Activated CD4-positive, alpha-beta T cell treated with anti-CD3 and anti-CD28 coated beads, Interleukin-2, amount 10 ng/mL, durations not matched to agents 7 days and 5 days (primary cell): Measurements from ENCODE around the gene ANO3. TPM values are rescaled to one million over a fixed set of nuclear protein-coding genes. Genes with fewer than 3 reads are reported as not detected.

Source experiments
- CTCF ChIA-PET: fragments of 350-600 bp; sonication (Branson Sonifier 250); formaldehyde crosslinking; loops from one replicate; lab custom pipeline; 2021; ENCODE audit warnings: antibody characterized with exemption; lab: Charles Lee
- POLR2A ChIA-PET: fragments of 350-600 bp; sonication (Branson Sonifier 250); formaldehyde crosslinking; loops from one replicate; lab custom pipeline; 2021; ENCODE audit warnings: antibody characterized with exemption; lab: Charles Lee
- DNase-seq: peaks from one replicate; pipeline ENCODE4 v3.0.0-alpha.2; 2020
- H3K27ac Mint-ChIP-seq: one replicate; pipeline ENCODE4 v1.8.0; 2021; ENCODE audit warnings: mild to moderate bottlenecking, moderate library complexity, mixed read lengths
- H3K27me3 Mint-ChIP-seq: one replicate; pipeline ENCODE4 v1.8.0; 2021; ENCODE audit warnings: mixed read lengths
- H3K36me3 Mint-ChIP-seq: one replicate; pipeline ENCODE4 v1.8.0; 2021; ENCODE audit warnings: low read depth, mixed read lengths
- H3K4me1 Mint-ChIP-seq: one replicate; pipeline ENCODE4 v1.8.0; 2021; ENCODE audit warnings: mixed read lengths
- H3K4me3 Mint-ChIP-seq: one replicate; pipeline ENCODE4 v1.8.0; 2021; ENCODE audit warnings: mild to moderate bottlenecking, moderate library complexity, mixed read lengths
- H3K9me3 Mint-ChIP-seq: one replicate; pipeline ENCODE4 v1.8.0; 2021; ENCODE audit warnings: mixed read lengths
- total RNA-seq, 2 experiments: library from RNA; stranded (reverse); gene quantifications; one replicate each; pipeline ENCODE4 v1.2.3, GENCODE V29; 2021

ANO3 gene
- total RNA-seq, 2 experiments from 2014 or later = not detected

GRCh38 chr11:26474401-26474800, 142.5 kb downstream of the ANO3 start:
- ChIA-PET CTCF (no interaction called here), POLR2A (no interaction called here)
- H3K27me3 Mint-ChIP-seq = no peaks in the 10 kb centered on the region

GRCh38 chr11:26477396-26477795, 145.5 kb downstream of the ANO3 start:
- H3K4me3 Mint-ChIP-seq = no peak overlapping the region
- no peak for DNase-seq
- no peaks in the 10 kb centered on the region for H3K9me3 Mint-ChIP-seq
- H3K27me3 Mint-ChIP-seq = no peaks in the 10 kb centered on the region
- H3K4me1 Mint-ChIP-seq = no peaks in the 10 kb centered on the region
- H3K36me3 Mint-ChIP-seq = no peaks in the 10 kb centered on the region
- ChIA-PET CTCF (no interaction called here), POLR2A (no interaction called here)
- H3K27ac Mint-ChIP-seq = no peak overlapping the region

More at GRCh38 chr11:26474401-26474800, 142.5 kb downstream of the ANO3 start:
- Mint-ChIP-seq H3K9me3 (no peaks in the 10 kb centered on the region), H3K27ac (no peak overlapping the region), H3K4me1 (no peaks in the 10 kb centered on the region), H3K4me3 (no peak overlapping the region), H3K36me3 (no peaks in the 10 kb centered on the region)
- DNase-seq = no peak

GRCh38 chr11:26478710-26479109, 146.8 kb downstream of the ANO3 start:
- ChIA-PET POLR2A (no interaction called here), CTCF (no interaction called here)
- Mint-ChIP-seq H3K36me3 (no peaks in the 10 kb centered on the region), H3K27me3 (no peaks in the 10 kb centered on the region), H3K4me3 (no peak overlapping the region), H3K9me3 (no peaks in the 10 kb centered on the region), H3K4me1 (no peaks in the 10 kb centered on the region), H3K27ac (no peak overlapping the region)
- no peak for DNase-seq

GRCh38 chr11:26480041-26480440, 148.1 kb downstream of the ANO3 start:
- no peaks in the 10 kb centered on the region for H3K27me3 Mint-ChIP-seq
- ChIA-PET POLR2A (no interaction called here), CTCF (no interaction called here)
- no peak for DNase-seq
- H3K36me3 Mint-ChIP-seq = no peaks in the 10 kb centered on the region
- H3K27ac Mint-ChIP-seq = no peak overlapping the region
- no peak overlapping the region for H3K4me3 Mint-ChIP-seq
- no peaks in the 10 kb centered on the region for H3K9me3 Mint-ChIP-seq
- no peaks in the 10 kb centered on the region for H3K4me1 Mint-ChIP-seq

- POLR2A ChIA-PET = no interaction called here
These were observed 151.2 kb downstream of the ANO3 start for GRCh38 chr11:26483108-26483507.

GRCh38 chr11:26490546-26490945, 158.6 kb downstream of the ANO3 start:
- POLR2A ChIA-PET = no interaction called here
- H3K9me3 Mint-ChIP-seq = peaks cover 11% of the 10 kb centered on the region
- DNase-seq = no peak
- no peaks in the 10 kb centered on the region for H3K27me3 Mint-ChIP-seq
- no peak overlapping the region for H3K4me3 Mint-ChIP-seq
- H3K27ac Mint-ChIP-seq = no peak overlapping the region
- CTCF ChIA-PET = no interaction called here
- no peaks in the 10 kb centered on the region for H3K36me3 Mint-ChIP-seq
- no peaks in the 10 kb centered on the region for H3K4me1 Mint-ChIP-seq

More at GRCh38 chr11:26483108-26483507, 151.2 kb downstream of the ANO3 start:
- no peak overlapping the region for H3K4me3 Mint-ChIP-seq
- H3K9me3 Mint-ChIP-seq = peaks cover 5% of the 10 kb centered on the region
- no peaks in the 10 kb centered on the region for H3K36me3 Mint-ChIP-seq
- no peaks in the 10 kb centered on the region for H3K27me3 Mint-ChIP-seq
- DNase-seq = no peak
- no peak overlapping the region for H3K27ac Mint-ChIP-seq
- CTCF ChIA-PET = no interaction called here
- H3K4me1 Mint-ChIP-seq = no peaks in the 10 kb centered on the region

- H3K36me3 Mint-ChIP-seq = no peaks in the 10 kb centered on the region
- POLR2A ChIA-PET = no interaction called here
- H3K4me1 Mint-ChIP-seq = no peaks in the 10 kb centered on the region
- H3K27ac Mint-ChIP-seq = no peak overlapping the region
- no peak for DNase-seq
- H3K27me3 Mint-ChIP-seq = no peaks in the 10 kb centered on the region
- no peak overlapping the region for H3K4me3 Mint-ChIP-seq
- peaks cover 4% of the 10 kb centered on the region for H3K9me3 Mint-ChIP-seq
- CTCF ChIA-PET = no interaction called here
These were observed 161.7 kb downstream of the ANO3 start for GRCh38 chr11:26493616-26494015.

- DNase-seq = no peak
- CTCF ChIA-PET = no interaction called here
- no peaks in the 10 kb centered on the region for H3K4me1 Mint-ChIP-seq
- H3K36me3 Mint-ChIP-seq = no peaks in the 10 kb centered on the region
- no peak overlapping the region for H3K27ac Mint-ChIP-seq
- no peak overlapping the region for H3K4me3 Mint-ChIP-seq
- POLR2A ChIA-PET = no interaction called here
- H3K9me3 Mint-ChIP-seq = no peaks in the 10 kb centered on the region
- no peaks in the 10 kb centered on the region for H3K27me3 Mint-ChIP-seq
These were observed 175.3 kb downstream of the ANO3 start for GRCh38 chr11:26507229-26507628.

GRCh38 chr11:26510164-26510563, 178.2 kb downstream of the ANO3 start:
- H3K9me3 Mint-ChIP-seq = no peaks in the 10 kb centered on the region
- no peak overlapping the region for H3K4me3 Mint-ChIP-seq
- no peak for DNase-seq
- POLR2A ChIA-PET = no interaction called here
- no peaks in the 10 kb centered on the region for H3K27me3 Mint-ChIP-seq
- H3K4me1 Mint-ChIP-seq = no peaks in the 10 kb centered on the region
- H3K36me3 Mint-ChIP-seq = no peaks in the 10 kb centered on the region
- no peak overlapping the region for H3K27ac Mint-ChIP-seq
- CTCF ChIA-PET = no interaction called here

GRCh38 chr11:26510756-26511155, 178.8 kb downstream of the ANO3 start:
- H3K4me1 Mint-ChIP-seq = no peaks in the 10 kb centered on the region
- no peak overlapping the region for H3K4me3 Mint-ChIP-seq
- no peak overlapping the region for H3K27ac Mint-ChIP-seq
- ChIA-PET POLR2A (no interaction called here), CTCF (no interaction called here)
- H3K36me3 Mint-ChIP-seq = no peaks in the 10 kb centered on the region
- H3K9me3 Mint-ChIP-seq = no peaks in the 10 kb centered on the region
- DNase-seq = no peak
- H3K27me3 Mint-ChIP-seq = no peaks in the 10 kb centered on the region

- POLR2A ChIA-PET = no interaction called here
- Mint-ChIP-seq H3K27me3 (no peaks in the 10 kb centered on the region), H3K9me3 (no peaks in the 10 kb centered on the region), H3K27ac (no peak overlapping the region), H3K4me3 (no peak overlapping the region), H3K4me1 (no peaks in the 10 kb centered on the region), H3K36me3 (no peaks in the 10 kb centered on the region)
- CTCF ChIA-PET = no interaction called here
- DNase-seq = no peak
These were observed 180.3 kb downstream of the ANO3 start for GRCh38 chr11:26512196-26512595.

- ChIA-PET CTCF (no interaction called here), POLR2A (no interaction called here)
- H3K9me3 Mint-ChIP-seq = no peaks in the 10 kb centered on the region
These were observed 187.5 kb downstream of the ANO3 start for GRCh38 chr11:26519469-26519868.

GRCh38 chr11:26522912-26523610, 191.1 kb downstream of the ANO3 start:
- Mint-ChIP-seq H3K4me3 (no peak overlapping the region), H3K9me3 (no peaks in the 10 kb centered on the region), H3K4me1 (no peaks in the 10 kb centered on the region), H3K36me3 (no peaks in the 10 kb centered on the region), H3K27ac (no peak overlapping the region), H3K27me3 (no peaks in the 10 kb centered on the region)
- ChIA-PET POLR2A (no interaction called here), CTCF (no interaction called here)
- DNase-seq = no peak

More at GRCh38 chr11:26519469-26519868, 187.5 kb downstream of the ANO3 start:
- Mint-ChIP-seq H3K36me3 (no peaks in the 10 kb centered on the region), H3K4me1 (no peaks in the 10 kb centered on the region), H3K27me3 (no peaks in the 10 kb centered on the region), H3K27ac (no peak overlapping the region), H3K4me3 (no peak overlapping the region)
- DNase-seq = no peak

GRCh38 chr11:26527685-26528084, 195.8 kb downstream of the ANO3 start:
- POLR2A ChIA-PET = no interaction called here
- no peak overlapping the region for H3K27ac Mint-ChIP-seq
- no peak for DNase-seq
- H3K27me3 Mint-ChIP-seq = no peaks in the 10 kb centered on the region
- no peak overlapping the region for H3K4me3 Mint-ChIP-seq
- H3K9me3 Mint-ChIP-seq = no peaks in the 10 kb centered on the region
- CTCF ChIA-PET = no interaction called here
- no peaks in the 10 kb centered on the region for H3K36me3 Mint-ChIP-seq
- H3K4me1 Mint-ChIP-seq = no peaks in the 10 kb centered on the region
